Measurements from ENCODE around the gene SEMA4B. TPM values are rescaled to one million over a fixed set of nuclear protein-coding genes. Genes with fewer than 3 reads are reported as not detected.
A peak's percentile ranks its signal among the peaks of the same experiment; 100 is the strongest.

The SEMA4B gene
- total RNA-seq, 2 donors from 2014 or later = 26.9 to 38.4 TPM

DNA sequence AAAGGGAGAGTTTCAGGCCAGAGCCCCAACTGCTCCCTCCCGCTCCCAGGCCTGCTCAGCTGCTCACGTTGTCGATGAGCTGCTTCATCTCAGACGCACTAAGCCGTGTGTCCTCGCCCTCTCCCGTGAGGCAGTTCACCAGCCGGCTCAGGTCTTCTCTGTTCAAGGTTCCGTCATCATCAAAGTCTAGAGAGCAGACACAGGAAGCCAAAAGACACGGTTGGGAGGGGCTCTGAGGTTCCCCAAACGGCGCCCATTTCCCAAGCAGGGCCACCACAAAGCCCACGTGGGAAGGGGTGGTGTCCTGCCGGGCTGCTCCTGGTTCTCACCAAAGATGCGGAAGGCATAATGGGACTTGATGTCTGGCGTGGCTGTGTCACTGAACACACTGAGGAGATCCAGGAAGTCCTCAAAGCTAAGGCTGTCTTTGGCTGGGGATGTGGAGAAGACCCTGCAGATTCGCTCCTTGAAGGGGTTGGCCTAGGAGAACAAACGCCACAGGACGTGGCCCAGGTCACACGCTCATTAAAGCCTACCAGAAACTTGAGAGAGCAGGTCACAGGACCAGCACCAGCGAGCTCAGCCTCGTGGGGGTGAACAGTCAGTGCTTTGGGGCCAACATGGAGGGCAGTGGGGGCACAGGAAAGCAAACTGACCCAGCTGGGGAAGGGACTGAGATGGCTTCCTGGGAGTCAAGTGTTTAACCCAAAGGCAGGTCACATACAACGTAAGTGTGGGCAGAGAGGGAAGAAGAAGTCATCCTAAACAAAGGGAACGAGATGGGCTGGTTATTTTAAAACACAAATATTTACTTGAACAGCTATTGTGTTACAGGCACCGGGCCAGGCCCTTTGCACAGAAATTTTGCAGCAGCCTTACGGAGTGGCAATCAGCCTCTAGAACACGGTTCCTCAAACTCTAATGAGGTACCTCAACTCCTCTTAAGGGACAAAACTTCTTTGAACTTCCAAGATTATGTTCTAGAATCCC lies 30.2 kb downstream of the SEMA4B start:
- Histone ChIP-seq H3K27me3 (replicated peaks; ENCODE audit: insufficient read depth) (no peaks in the 10 kb centered on the region), H3K4me1 (ENCODE audit: control insufficient read depth in 1 of 2, low read depth in 2 of 2) (peaks cover 27 to 39% of the 10 kb centered on the region in 2 donors), H3K9me3 (no peaks in the 10 kb centered on the region), H3K36me3 (peaks cover 35% of the 10 kb centered on the region), H3K4me3 (no peak overlapping the region), H3K27ac (no peak overlapping the region)
- DNase-seq (ENCODE audit: low spot score) (no peak), ATAC-seq (ENCODE audit: insufficient number of reproducible peaks, low FRiP score, low read depth) (no peak)
- TF ChIP-seq, protein P1, sequence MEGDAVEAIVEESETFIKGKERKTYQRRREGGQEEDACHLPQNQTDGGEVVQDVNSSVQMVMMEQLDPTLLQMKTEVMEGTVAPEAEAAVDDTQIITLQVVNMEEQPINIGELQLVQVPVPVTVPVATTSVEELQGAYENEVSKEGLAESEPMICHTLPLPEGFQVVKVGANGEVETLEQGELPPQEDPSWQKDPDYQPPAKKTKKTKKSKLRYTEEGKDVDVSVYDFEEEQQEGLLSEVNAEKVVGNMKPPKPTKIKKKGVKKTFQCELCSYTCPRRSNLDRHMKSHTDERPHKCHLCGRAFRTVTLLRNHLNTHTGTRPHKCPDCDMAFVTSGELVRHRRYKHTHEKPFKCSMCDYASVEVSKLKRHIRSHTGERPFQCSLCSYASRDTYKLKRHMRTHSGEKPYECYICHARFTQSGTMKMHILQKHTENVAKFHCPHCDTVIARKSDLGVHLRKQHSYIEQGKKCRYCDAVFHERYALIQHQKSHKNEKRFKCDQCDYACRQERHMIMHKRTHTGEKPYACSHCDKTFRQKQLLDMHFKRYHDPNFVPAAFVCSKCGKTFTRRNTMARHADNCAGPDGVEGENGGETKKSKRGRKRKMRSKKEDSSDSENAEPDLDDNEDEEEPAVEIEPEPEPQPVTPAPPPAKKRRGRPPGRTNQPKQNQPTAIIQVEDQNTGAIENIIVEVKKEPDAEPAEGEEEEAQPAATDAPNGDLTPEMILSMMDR (IDR thresholded peaks at IDR 0.05) = no peak

DNA sequence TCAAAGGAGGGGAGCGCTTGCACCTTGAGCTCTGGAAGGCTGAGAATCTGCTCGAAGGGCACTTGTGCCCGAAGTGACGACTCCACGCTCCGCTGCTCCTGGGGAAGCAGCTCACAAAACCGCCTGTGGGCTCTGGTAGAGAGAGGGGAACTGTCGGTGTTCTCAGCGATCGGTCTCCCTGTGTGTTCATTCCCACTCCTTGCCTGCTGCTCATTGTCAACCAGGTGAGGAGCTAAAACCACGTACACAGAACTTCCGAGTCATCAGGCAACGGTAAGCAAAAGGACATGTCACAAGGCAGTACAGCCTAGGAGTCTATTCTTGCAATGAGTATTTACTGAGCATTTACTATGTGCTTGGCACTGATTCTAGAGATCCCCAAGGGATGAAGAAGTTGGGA lies 31.1 kb downstream of the SEMA4B start:
- peaks cover 27 to 39% of the 10 kb centered on the region in 2 donors for H3K4me1 ChIP-seq (ENCODE audit: control insufficient read depth in 1 of 2, low read depth in 2 of 2)
- peak overlapping the region; percentile 86 for H3K4me3 ChIP-seq

DNA sequence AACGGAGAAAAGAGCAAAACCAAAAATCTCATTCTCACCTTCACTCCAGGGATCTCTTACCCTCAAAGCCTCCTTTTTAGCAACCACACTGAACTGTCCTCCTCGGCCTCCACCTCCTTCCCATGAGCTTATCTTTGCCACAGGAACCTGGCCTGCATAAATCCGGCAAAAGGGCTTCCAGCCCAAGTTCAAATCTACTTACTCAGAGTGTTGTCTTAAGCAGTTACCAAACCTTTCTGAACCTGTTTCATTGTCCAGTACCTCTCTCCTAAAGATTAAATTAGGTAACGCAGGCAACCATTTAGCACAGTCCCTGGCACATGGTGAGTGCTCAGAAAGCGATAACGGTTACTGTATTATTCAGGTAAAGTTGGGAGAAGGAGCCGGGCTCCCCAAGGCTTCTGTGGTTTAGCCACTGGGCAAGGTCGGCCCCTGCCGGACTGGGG lies 31.8 kb downstream of the SEMA4B start:
- H3K27me3 ChIP-seq (replicated peaks; ENCODE audit: insufficient read depth) = no peaks in the 10 kb centered on the region
- no peak for ATAC-seq (ENCODE audit: insufficient number of reproducible peaks, low FRiP score, low read depth)
- peak overlapping the region; percentile 86 for H3K4me3 ChIP-seq
- peaks cover 27 to 39% of the 10 kb centered on the region in 2 donors for H3K4me1 ChIP-seq (ENCODE audit: control insufficient read depth in 1 of 2, low read depth in 2 of 2)
- peak overlapping the region; percentile 88 to 92 for H3K27ac ChIP-seq
- TF ChIP-seq, protein P1 (IDR thresholded peaks at IDR 0.05) = no peak
- no peak for DNase-seq (ENCODE audit: low spot score)
- peaks cover 20% of the 10 kb centered on the region for H3K36me3 ChIP-seq
- no peaks in the 10 kb centered on the region for H3K9me3 ChIP-seq

More for the DNA sequence above, 31.1 kb downstream of the SEMA4B start:
- peaks cover 28% of the 10 kb centered on the region for H3K36me3 ChIP-seq
- DNase-seq (ENCODE audit: low spot score) (no peak), ATAC-seq (ENCODE audit: insufficient number of reproducible peaks, low FRiP score, low read depth) (no peak)
- no peaks in the 10 kb centered on the region for H3K9me3 ChIP-seq
- H3K27me3 ChIP-seq (replicated peaks; ENCODE audit: insufficient read depth) = no peaks in the 10 kb centered on the region
- TF ChIP-seq, protein P1 (IDR thresholded peaks at IDR 0.05) = no peak
- H3K27ac ChIP-seq = no peak overlapping the region

DNA sequence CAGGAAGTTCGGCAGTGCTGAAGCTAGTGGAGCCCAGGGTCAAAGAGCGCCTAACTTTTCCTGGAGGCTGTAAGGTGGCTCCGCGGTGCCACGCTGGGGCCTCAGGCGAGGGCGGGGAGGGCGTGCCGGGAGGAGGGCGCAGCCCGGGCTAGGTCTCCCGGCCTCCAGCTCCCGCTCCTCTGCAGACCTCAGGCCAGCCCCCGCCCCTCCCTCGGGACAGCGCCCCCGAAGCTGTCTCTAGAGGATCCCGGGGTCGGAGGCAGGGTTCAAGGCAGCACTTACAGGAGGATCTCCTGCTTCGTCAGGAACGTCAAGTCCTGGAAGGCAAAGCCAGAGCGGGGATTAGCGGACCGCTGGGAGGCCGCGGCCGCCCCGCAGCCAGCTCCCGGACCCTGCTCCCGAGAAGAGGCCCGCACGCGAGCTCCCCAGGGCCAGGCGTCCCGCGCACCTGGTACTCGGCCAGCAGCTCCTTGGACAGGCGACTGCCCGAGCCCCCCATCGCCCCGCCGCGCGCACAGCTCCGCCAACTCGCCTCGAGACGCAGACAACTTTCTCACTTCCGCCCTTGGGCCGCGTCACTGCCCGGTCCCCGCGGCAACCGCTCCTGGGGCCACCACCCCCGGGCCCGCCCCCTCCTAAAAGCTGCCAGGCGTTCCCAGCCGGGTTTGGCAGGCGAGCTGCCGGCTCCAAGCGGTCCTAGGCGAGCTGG lies 32.4 kb downstream of the SEMA4B start, which contains the start of gene CIB1:
Gene CIB1 (minus strand): TSS at position 555 of the 709 bp plus-strand sequence. CDS start 56 bp downstream, at position 499.
- ATAC-seq (ENCODE audit: insufficient number of reproducible peaks, low FRiP score, low read depth) = peak; percentile 84
- TF ChIP-seq, protein P1 (IDR thresholded peaks at IDR 0.05) = peak; percentile 36

More for the DNA sequence above, 32.4 kb downstream of the SEMA4B start, which contains the start of gene CIB1:
- peak; percentile 82 for DNase-seq (ENCODE audit: low spot score)
- Histone ChIP-seq H3K27me3 (replicated peaks; ENCODE audit: insufficient read depth) (no peaks in the 10 kb centered on the region), H3K9me3 (no peaks in the 10 kb centered on the region), H3K4me1 (ENCODE audit: control insufficient read depth in 1 of 2, low read depth in 2 of 2) (peaks cover 27 to 39% of the 10 kb centered on the region in 2 donors), H3K27ac (peak within 1 kb of the TSS; percentile 88 to 92), H3K4me3 (peak within 1 kb of the TSS; percentile 86), H3K36me3 (peaks cover 16% of the 10 kb centered on the region)

Data from thoracic aorta (tissue), 2 donors.